Measurements from ENCODE around the gene TTLL7.
A peak's percentile ranks its signal among the peaks of the same experiment; 100 is the strongest.

TTLL7 gene

GRCh38 chr1:83998498-83999315, at the start of gene TTLL7:
TTLL7 (minus strand) TSS chr1:83999132; CDS start chr1:83952211, 46,921 bp downstream.
- no peaks in the 10 kb centered on the region for H3K9me3 Mint-ChIP-seq
- peak; percentile 83 for ATAC-seq
- peak within 1 kb of the TSS; percentile 77 for H3K4me3 Mint-ChIP-seq
- H3K27me3 Mint-ChIP-seq: peaks cover 58% of the 10 kb centered on the region
- H3K4me1 Mint-ChIP-seq: peaks cover 10% of the 10 kb centered on the region
- H3K27ac Mint-ChIP-seq: peak within 1 kb of the TSS; percentile 18
- no peaks in the 10 kb centered on the region for H3K36me3 Mint-ChIP-seq (ENCODE audit: low read depth)
- peak; percentile 71 for DNase-seq

- Mint-ChIP-seq H3K36me3 (ENCODE audit: low read depth) (no peaks in the 10 kb centered on the region), H3K27ac (no peak overlapping the region), H3K4me3 (no peak overlapping the region), H3K27me3 (no peaks in the 10 kb centered on the region), H3K4me1 (no peaks in the 10 kb centered on the region), H3K9me3 (no peaks in the 10 kb centered on the region)
- no peak for ATAC-seq
- no peak for DNase-seq
Measured at GRCh38 chr1:84042461-84042860, 43.5 kb upstream of the TTLL7 start.

GRCh38 chr1:84037758-84038611, 39.1 kb upstream of the TTLL7 start:
- no peak overlapping the region for H3K27ac Mint-ChIP-seq
- H3K4me3 Mint-ChIP-seq: no peak overlapping the region
- H3K27me3 Mint-ChIP-seq: peaks cover 8% of the 10 kb centered on the region
- peaks cover 6% of the 10 kb centered on the region for H3K9me3 Mint-ChIP-seq
- DNase-seq (no peak), ATAC-seq (no peak)
- no peaks in the 10 kb centered on the region for H3K4me1 Mint-ChIP-seq
- peaks cover 2% of the 10 kb centered on the region for H3K36me3 Mint-ChIP-seq (ENCODE audit: low read depth)

- peaks cover 6% of the 10 kb centered on the region for H3K9me3 Mint-ChIP-seq
- no peaks in the 10 kb centered on the region for H3K4me1 Mint-ChIP-seq
- DNase-seq: no peak
Measured at GRCh38 chr1:84031802-84032327, 32.9 kb upstream of the TTLL7 start.

GRCh38 chr1:84027368-84027767, 28.4 kb upstream of the TTLL7 start:
- no peaks in the 10 kb centered on the region for H3K4me1 Mint-ChIP-seq
- H3K27me3 Mint-ChIP-seq: peaks cover 6% of the 10 kb centered on the region

More at GRCh38 chr1:84031802-84032327, 32.9 kb upstream of the TTLL7 start:
- H3K27me3 Mint-ChIP-seq: peaks cover 11% of the 10 kb centered on the region
- no peak overlapping the region for H3K4me3 Mint-ChIP-seq
- peaks cover 2% of the 10 kb centered on the region for H3K36me3 Mint-ChIP-seq (ENCODE audit: low read depth)
- ATAC-seq: no peak
- H3K27ac Mint-ChIP-seq: no peak overlapping the region

GRCh38 chr1:84025966-84026365, 27.0 kb upstream of the TTLL7 start:
- Mint-ChIP-seq H3K9me3 (no peaks in the 10 kb centered on the region), H3K27me3 (peaks cover 6% of the 10 kb centered on the region), H3K36me3 (ENCODE audit: low read depth) (peaks cover 2% of the 10 kb centered on the region), H3K27ac (no peak overlapping the region), H3K4me1 (no peaks in the 10 kb centered on the region), H3K4me3 (no peak overlapping the region)
- no peak for ATAC-seq
- DNase-seq: no peak

More at GRCh38 chr1:84027368-84027767, 28.4 kb upstream of the TTLL7 start:
- DNase-seq (no peak), ATAC-seq (no peak)
- H3K27ac Mint-ChIP-seq: no peak overlapping the region
- peaks cover under 1% of the 10 kb centered on the region for H3K36me3 Mint-ChIP-seq (ENCODE audit: low read depth)
- no peaks in the 10 kb centered on the region for H3K9me3 Mint-ChIP-seq
- H3K4me3 Mint-ChIP-seq: no peak overlapping the region

- no peaks in the 10 kb centered on the region for H3K4me1 Mint-ChIP-seq
- ATAC-seq (no peak), DNase-seq (no peak)
- no peaks in the 10 kb centered on the region for H3K9me3 Mint-ChIP-seq
- H3K27me3 Mint-ChIP-seq: peaks cover 7% of the 10 kb centered on the region
- no peak overlapping the region for H3K4me3 Mint-ChIP-seq
- H3K36me3 Mint-ChIP-seq (ENCODE audit: low read depth): peaks cover 2% of the 10 kb centered on the region
- H3K27ac Mint-ChIP-seq: no peak overlapping the region
Measured at GRCh38 chr1:84021822-84022221, 22.9 kb upstream of the TTLL7 start.

GRCh38 chr1:84020151-84020550, 21.2 kb upstream of the TTLL7 start:
- H3K9me3 Mint-ChIP-seq: no peaks in the 10 kb centered on the region
- H3K4me3 Mint-ChIP-seq: no peak overlapping the region
- peaks cover 2% of the 10 kb centered on the region for H3K36me3 Mint-ChIP-seq (ENCODE audit: low read depth)
- DNase-seq (no peak), ATAC-seq (no peak)
- H3K27ac Mint-ChIP-seq: no peak overlapping the region
- no peaks in the 10 kb centered on the region for H3K4me1 Mint-ChIP-seq
- H3K27me3 Mint-ChIP-seq: peaks cover 4% of the 10 kb centered on the region

GRCh38 chr1:84019217-84019616, 20.3 kb upstream of the TTLL7 start:
- no peak for ATAC-seq
- no peak for DNase-seq
- Mint-ChIP-seq H3K36me3 (ENCODE audit: low read depth) (peaks cover 2% of the 10 kb centered on the region), H3K4me1 (no peaks in the 10 kb centered on the region), H3K27ac (no peak overlapping the region), H3K9me3 (no peaks in the 10 kb centered on the region), H3K27me3 (peaks cover 4% of the 10 kb centered on the region), H3K4me3 (no peak overlapping the region)

- no peaks in the 10 kb centered on the region for H3K36me3 Mint-ChIP-seq (ENCODE audit: low read depth)
- no peak for DNase-seq
- H3K27me3 Mint-ChIP-seq: peaks cover 14% of the 10 kb centered on the region
- H3K27ac Mint-ChIP-seq: no peak overlapping the region
- H3K4me3 Mint-ChIP-seq: no peak overlapping the region
- no peaks in the 10 kb centered on the region for H3K4me1 Mint-ChIP-seq
- no peaks in the 10 kb centered on the region for H3K9me3 Mint-ChIP-seq
- ATAC-seq: no peak
Measured at GRCh38 chr1:84013708-84014107, 14.8 kb upstream of the TTLL7 start.

- peaks cover 5% of the 10 kb centered on the region for H3K9me3 Mint-ChIP-seq
- ATAC-seq: no peak
- H3K27me3 Mint-ChIP-seq: peaks cover 21% of the 10 kb centered on the region
- H3K36me3 Mint-ChIP-seq (ENCODE audit: low read depth): peaks cover 2% of the 10 kb centered on the region
- no peaks in the 10 kb centered on the region for H3K4me1 Mint-ChIP-seq
- DNase-seq: no peak
- H3K4me3 Mint-ChIP-seq: no peak overlapping the region
- H3K27ac Mint-ChIP-seq: no peak overlapping the region
Measured at GRCh38 chr1:84012018-84012417, 13.1 kb upstream of the TTLL7 start.

- Mint-ChIP-seq H3K36me3 (ENCODE audit: low read depth) (peaks cover 2% of the 10 kb centered on the region), H3K27ac (no peak overlapping the region), H3K27me3 (peaks cover 24% of the 10 kb centered on the region), H3K9me3 (peaks cover 15% of the 10 kb centered on the region), H3K4me1 (no peaks in the 10 kb centered on the region), H3K4me3 (no peak overlapping the region)
- no peak for ATAC-seq
- no peak for DNase-seq
Measured at GRCh38 chr1:84010136-84010535, 11.2 kb upstream of the TTLL7 start.

GRCh38 chr1:84008631-84009030, 9.7 kb upstream of the TTLL7 start:
- Mint-ChIP-seq H3K4me3 (no peak overlapping the region), H3K9me3 (peaks cover 15% of the 10 kb centered on the region), H3K27ac (no peak overlapping the region), H3K27me3 (peaks cover 31% of the 10 kb centered on the region), H3K36me3 (ENCODE audit: low read depth) (peaks cover 2% of the 10 kb centered on the region), H3K4me1 (no peaks in the 10 kb centered on the region)
- DNase-seq (no peak), ATAC-seq (no peak)

- no peak for ATAC-seq
- no peak overlapping the region for H3K27ac Mint-ChIP-seq
- H3K36me3 Mint-ChIP-seq (ENCODE audit: low read depth): peaks cover 2% of the 10 kb centered on the region
- no peaks in the 10 kb centered on the region for H3K4me1 Mint-ChIP-seq
- H3K27me3 Mint-ChIP-seq: peaks cover 38% of the 10 kb centered on the region
- no peak for DNase-seq
- H3K9me3 Mint-ChIP-seq: peaks cover 15% of the 10 kb centered on the region
- H3K4me3 Mint-ChIP-seq: no peak overlapping the region
Measured at GRCh38 chr1:84006591-84006990, 7.7 kb upstream of the TTLL7 start.

GRCh38 chr1:84001501-84001900, 2.6 kb upstream of the TTLL7 start:
- Mint-ChIP-seq H3K4me3 (no peak overlapping the region), H3K27ac (no peak overlapping the region), H3K36me3 (ENCODE audit: low read depth) (no peaks in the 10 kb centered on the region), H3K27me3 (peaks cover 56% of the 10 kb centered on the region), H3K4me1 (peaks cover 10% of the 10 kb centered on the region), H3K9me3 (peaks cover 5% of the 10 kb centered on the region)
- no peak for DNase-seq
- ATAC-seq: no peak
